Prostate gland (tissue), 2 donors: ENCODE measurements around the gene ZRANB3.

Experiments used
- POLR2AphosphoS5 ChIP-seq: sonication (generic); formaldehyde crosslinking; IDR thresholded peaks from one replicate; pipeline ENCODE4 v1.6.1; 2017; ENCODE audit warnings: antibody characterized with exemption
- TF ChIP-seq, protein P1 (sequence below), 4 experiments: fragments of 200-600 bp in 2 of 4; fragments of 450-650 bp in 2 of 4; sonication (generic) in 2 of 4; IDR thresholded peaks; 1 replicate in 3 of 4; 2 replicates in 1 of 4; pipeline ENCODE4 v1.5.1; 2016 to 2019; ENCODE audit warnings: antibody characterized with exemption in 4 of 4, mild to moderate bottlenecking in 2 of 4, moderate library complexity in 2 of 4

DNA sequence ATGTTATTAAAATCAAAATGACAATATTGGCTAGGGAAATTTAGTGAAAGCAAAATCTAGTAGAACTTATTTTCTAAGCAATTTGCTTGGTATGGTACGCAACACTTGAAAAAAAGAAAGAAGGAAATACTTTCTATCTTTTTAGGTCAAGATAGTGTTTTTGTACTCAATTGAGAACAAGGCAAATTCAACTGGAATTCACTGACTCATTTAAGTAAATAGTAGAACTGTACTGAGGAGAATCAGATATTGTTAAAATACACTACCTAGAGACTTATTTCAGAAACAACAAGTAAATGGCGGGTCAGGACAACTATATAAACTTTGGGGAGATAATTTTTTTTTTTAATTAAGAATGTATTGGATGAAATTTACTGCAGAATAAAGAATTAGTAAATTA lies 18.9 kb downstream of the ZRANB3 start:
- TF ChIP-seq, protein P1, sequence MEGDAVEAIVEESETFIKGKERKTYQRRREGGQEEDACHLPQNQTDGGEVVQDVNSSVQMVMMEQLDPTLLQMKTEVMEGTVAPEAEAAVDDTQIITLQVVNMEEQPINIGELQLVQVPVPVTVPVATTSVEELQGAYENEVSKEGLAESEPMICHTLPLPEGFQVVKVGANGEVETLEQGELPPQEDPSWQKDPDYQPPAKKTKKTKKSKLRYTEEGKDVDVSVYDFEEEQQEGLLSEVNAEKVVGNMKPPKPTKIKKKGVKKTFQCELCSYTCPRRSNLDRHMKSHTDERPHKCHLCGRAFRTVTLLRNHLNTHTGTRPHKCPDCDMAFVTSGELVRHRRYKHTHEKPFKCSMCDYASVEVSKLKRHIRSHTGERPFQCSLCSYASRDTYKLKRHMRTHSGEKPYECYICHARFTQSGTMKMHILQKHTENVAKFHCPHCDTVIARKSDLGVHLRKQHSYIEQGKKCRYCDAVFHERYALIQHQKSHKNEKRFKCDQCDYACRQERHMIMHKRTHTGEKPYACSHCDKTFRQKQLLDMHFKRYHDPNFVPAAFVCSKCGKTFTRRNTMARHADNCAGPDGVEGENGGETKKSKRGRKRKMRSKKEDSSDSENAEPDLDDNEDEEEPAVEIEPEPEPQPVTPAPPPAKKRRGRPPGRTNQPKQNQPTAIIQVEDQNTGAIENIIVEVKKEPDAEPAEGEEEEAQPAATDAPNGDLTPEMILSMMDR (IDR thresholded peaks at IDR 0.05) = no peak
- no peak for TF ChIP-seq POLR2AphosphoS5
